Endothelial cell of umbilical vein (primary cell): ENCODE measurements around the gene ALK. TPM values are rescaled to one million over a fixed set of nuclear protein-coding genes. Genes with fewer than 3 reads are reported as not detected.

Source experiments
- BruUV-seq: library from RNA; stranded (reverse); fragments of 400-500 nt; replicated peaks from 2 replicates; lab custom pipeline; 2021; lab: Mats Ljungman, UMichigan
- CTCF ChIA-PET: fragments of 300-600, 350-600 bp; sonication (Branson Sonifier 250); formaldehyde crosslinking; loops from one replicate; lab custom pipeline; 2021; ENCODE audit warnings: antibody characterized with exemption, inconsistent platforms; lab: Charles Lee
- POLR2A ChIA-PET: fragments of 300-600, 350-600 bp; sonication (Branson Sonifier 250); formaldehyde crosslinking; loops from one replicate; lab custom pipeline; 2021; ENCODE audit warnings: antibody characterized with exemption, inconsistent platforms; lab: Charles Lee
- DNase-seq: peaks from one replicate; pipeline ENCODE4 v3.0.0-alpha.2; 2011; ENCODE audit warnings: low read depth, low spot score
- FAIRE-seq: peaks from 2 replicates; lab custom pipeline; 2011; peaks lifted over from hg19 to GRCh38; lab: Jason Lieb, UNC
- H2AFZ ChIP-seq: 2 replicates; pipeline ENCODE4 v1.6.0; 2012; ENCODE audit warnings: low read depth, low read length, control low read depth, inconsistent platforms
- H3K27ac ChIP-seq: 2 replicates; pipeline ENCODE4 v1.5.1; 2011; ENCODE audit warnings: low read depth, mild to moderate bottlenecking, control low read depth, low read length, moderate library complexity; ENCODE audit not compliant: insufficient read depth
- H3K27me3 ChIP-seq, 2 experiments: 2 replicates each; pipeline versions ENCODE4 v1.6.0 to v1.6.1; 2011; ENCODE audit warnings: low read length in 2 of 2, mixed read lengths in 1 of 2; ENCODE audit not compliant: control insufficient read depth in 2 of 2, insufficient read depth in 2 of 2
- H3K36me3 ChIP-seq, 2 experiments: 2 replicates in 1 of 2; 3 replicates in 1 of 2; pipeline ENCODE4 v1.5.1; 2011; ENCODE audit warnings: low read length in 2 of 2, mild to moderate bottlenecking in 1 of 2, moderate library complexity in 1 of 2; ENCODE audit not compliant: control insufficient read depth in 2 of 2, insufficient read depth in 2 of 2; ENCODE audit errors: extremely low read depth in 1 of 2
- H3K4me1 ChIP-seq: 3 replicates; pipeline ENCODE4 v1.5.1; 2011; ENCODE audit warnings: mild to moderate bottlenecking, low read length; ENCODE audit not compliant: control insufficient read depth, insufficient read depth; ENCODE audit errors: extremely low read depth
- H3K4me2 ChIP-seq: 2 replicates; pipeline ENCODE4 v1.6.1; 2011; ENCODE audit warnings: low read length, control low read depth, mixed read lengths; ENCODE audit not compliant: insufficient read depth
- H3K4me3 ChIP-seq, 3 experiments: fragments of 200-600 bp in 1 of 3; sonication (generic), shearing (Covaris generic) in 1 of 3; replicated peaks in 1 of 3; 2 replicates each; pipeline ENCODE4 v1.5.1; 2011 to 2016; ENCODE audit warnings: control low read depth in 3 of 3, low read length in 3 of 3, mild to moderate bottlenecking in 2 of 3, inconsistent platforms in 1 of 3, low read depth in 1 of 3, moderate library complexity in 1 of 3; ENCODE audit not compliant: insufficient read depth in 1 of 3
- H3K79me2 ChIP-seq: 2 replicates; pipeline ENCODE4 v1.6.0; 2012; ENCODE audit warnings: low read length, inconsistent platforms; ENCODE audit not compliant: control insufficient read depth, insufficient read depth
- H3K9ac ChIP-seq: replicated peaks from 2 replicates; pipeline ENCODE3; 2011; ENCODE audit warnings: low read length, control low read depth; ENCODE audit not compliant: insufficient read depth; ENCODE audit errors: extremely low read depth
- H3K9me1 ChIP-seq: replicated peaks from 3 replicates; pipeline ENCODE4 v1.6.0; 2011; ENCODE audit warnings: mild to moderate bottlenecking, low read length; ENCODE audit not compliant: control insufficient read depth, insufficient read depth; ENCODE audit errors: extremely low read depth
- H3K9me3 ChIP-seq: replicated peaks from 2 replicates; pipeline ENCODE4 v1.5.1; 2012; ENCODE audit warnings: low read length, inconsistent platforms; ENCODE audit not compliant: control insufficient read depth, insufficient read depth
- H4K20me1 ChIP-seq: replicated peaks from 2 replicates; pipeline ENCODE3; 2011; ENCODE audit warnings: mild to moderate bottlenecking, low read length; ENCODE audit not compliant: control insufficient read depth, insufficient read depth; ENCODE audit errors: extremely low read depth
- CTCF ChIP-seq, 2 donors: IDR thresholded peaks; 1 replicate in 1 of 2; 2 replicates in 1 of 2; pipeline ENCODE4 v1.5.1; 2011; ENCODE audit warnings: low read length in 2 of 2, mild to moderate bottlenecking in 2 of 2, moderate library complexity in 2 of 2, control low read depth in 1 of 2, inconsistent platforms in 1 of 2, low read depth in 1 of 2; ENCODE audit not compliant: insufficient read depth in 1 of 2; ENCODE audit errors: extremely low read depth in 1 of 2
- EZH2 ChIP-seq: IDR thresholded peaks from 2 replicates; pipeline ENCODE4 v1.6.1; 2012; ENCODE audit warnings: borderline replicate concordance, low read depth, mild to moderate bottlenecking, moderate library complexity, low read length, inconsistent platforms; ENCODE audit not compliant: severe bottlenecking
- FOS ChIP-seq: IDR thresholded peaks from 2 replicates; pipeline ENCODE4 v1.6.1; 2011; ENCODE audit warnings: mild to moderate bottlenecking, low read length, moderate library complexity, borderline replicate concordance; ENCODE audit not compliant: insufficient read depth
- JUN ChIP-seq: IDR thresholded peaks from 2 replicates; pipeline ENCODE4 v1.6.1; 2011; ENCODE audit warnings: borderline replicate concordance, low read depth; ENCODE audit not compliant: insufficient read length, insufficient read depth
- MYC ChIP-seq: IDR thresholded peaks from one replicate; pipeline ENCODE4 v1.6.1; 2011; ENCODE audit warnings: mild to moderate bottlenecking, low read depth, low read length
- POLR2A ChIP-seq: IDR thresholded peaks from 2 replicates; pipeline ENCODE4 v1.6.1; 2012; ENCODE audit warnings: low read depth, mild to moderate bottlenecking, control low read depth, low read length
- POLR2AphosphoS5 ChIP-seq: IDR thresholded peaks from 2 replicates; pipeline ENCODE4 v1.6.1; 2012; ENCODE audit warnings: low read depth, mild to moderate bottlenecking, control low read depth, low read length, moderate library complexity; ENCODE audit not compliant: insufficient read depth
- dilution Hi-C: fragments of 300-500 bp; cut with MboI; formaldehyde crosslinking; loops from one replicate; pipeline ENCODE4 v1.15.0; 2019; ENCODE audit warnings: low sequenced_read_pairs; ENCODE audit not compliant: extremely low pct_ligation_motif_present
- intact Hi-C: fragments of 100-400 bp; cut with micrococcal nuclease; formaldehyde crosslinking; loops from one replicate; pipeline ENCODE4 v1.10.0; 2022
- polyA plus RNA-seq, 4 experiments: library from polyadenylated mRNA; depleted of rRNA in 3 of 4; stranded (reverse) in 3 of 4; unstranded in 1 of 4; fragments of >200 nt; gene quantifications; 2 replicates each; pipeline versions ENCODE4 v1.2.1 to v1.2.3, GENCODE V29; 2011 to 2012; ENCODE audit warnings: missing spikeins in 1 of 4
- total RNA-seq: library from RNA; stranded (reverse); gene quantifications from 2 replicates; pipeline ENCODE4 v1.2.3, GENCODE V29; 2021

The ALK gene
- total and polyA plus RNA-seq, 2 donors (not counting 3 experiments of a cell fraction or from before 2014, with no cell fraction given), result not detected

GRCh38 chr2:29747786-29748470, 173.5 kb downstream of the ALK start:
- H4K20me1 ChIP-seq, result no peaks in the 10 kb centered on the region
- FAIRE-seq (no peak), DNase-seq (no peak)
- no peaks in the 10 kb centered on the region for H3K9me1 ChIP-seq
- intact Hi-C loops (no loop called here), dilution Hi-C loops (no loop called here)
- H3K79me2 ChIP-seq, result no peaks in the 10 kb centered on the region
- H3K27me3 ChIP-seq, result no peaks in the 10 kb centered on the region
- no TSS peak for BruUV-seq
- no peaks in the 10 kb centered on the region for H3K36me3 ChIP-seq
- no peak overlapping the region for H3K27ac ChIP-seq
- H2AFZ ChIP-seq, result no peak overlapping the region
- H3K4me1 ChIP-seq, result no peaks in the 10 kb centered on the region
- no peak overlapping the region for H3K9ac ChIP-seq
- CTCF ChIA-PET, result no interaction called here
- no peak overlapping the region for H3K4me3 ChIP-seq
- POLR2A ChIA-PET, result no interaction called here
- TF ChIP-seq POLR2AphosphoS5 (no peak), POLR2A (no peak), CTCF (IDR thresholded peaks at IDR 0.05; ENCODE audit: extremely low read depth in 1 of 2, insufficient read depth in 1 of 2, low read depth in 1 of 2, low read length in 2 of 2) (no peak), MYC (no peak), JUN (no peak), EZH2 (no peak), FOS (no peak)
- peaks cover 7% of the 10 kb centered on the region for H3K9me3 ChIP-seq
- no peak overlapping the region for H3K4me2 ChIP-seq
